Neural cell (in vitro differentiated cells): Measurements from ENCODE around the gene LTBP1. TPM values are rescaled to one million over a fixed set of nuclear protein-coding genes. Genes with fewer than 3 reads are reported as not detected.

ENCODE experiments used
- H2AFZ ChIP-seq: fragments of 200-600, 300-800 bp; sonication (generic), shearing (Covaris generic); 2 replicates; pipeline ENCODE4 v1.6.0; 2014; ENCODE audit warnings: low read depth, mild to moderate bottlenecking, antibody characterized with exemption, low read length, moderate library complexity
- H3F3A ChIP-seq: fragments of 200-600 bp; shearing (Covaris generic); 2 replicates; pipeline ENCODE4 v1.6.1; 2016; ENCODE audit warnings: mild to moderate bottlenecking, moderate library complexity, mixed read lengths, antibody characterized with exemption, low read length; ENCODE audit not compliant: insufficient read depth, poor library complexity, severe bottlenecking
- H3K27ac ChIP-seq: fragments of 200-600, 300-800 bp; sonication (generic), shearing (Covaris generic); 2 replicates; pipeline ENCODE4 v1.5.1; 2014; ENCODE audit warnings: mild to moderate bottlenecking, low read length, moderate library complexity
- H3K27me3 ChIP-seq: fragments of 300-800, 200-600 bp; sonication (generic), shearing (Covaris generic); 2 replicates; pipeline ENCODE4 v1.6.0; 2014; ENCODE audit warnings: mild to moderate bottlenecking, low read depth, low read length, moderate library complexity; ENCODE audit not compliant: insufficient read depth
- H3K36me3 ChIP-seq: fragments of 300-800, 200-600 bp; sonication (generic), shearing (Covaris generic); 2 replicates; pipeline ENCODE4 v1.5.1; 2014; ENCODE audit warnings: mild to moderate bottlenecking, antibody characterized with exemption, low read length, moderate library complexity; ENCODE audit not compliant: insufficient read depth
- H3K4me2 ChIP-seq: fragments of 300-800, 200-600 bp; sonication (generic), shearing (Covaris generic); 2 replicates; pipeline ENCODE4 v1.6.0; 2014; ENCODE audit warnings: mild to moderate bottlenecking, low read length
- H3K4me3 ChIP-seq: fragments of 300-800, 200-600 bp; sonication (generic), shearing (Covaris generic); 2 replicates; pipeline ENCODE4 v1.5.1; 2014; ENCODE audit warnings: mild to moderate bottlenecking, low read length, moderate library complexity
- H3K79me2 ChIP-seq: fragments of 200-600 bp; shearing (Covaris generic); replicated peaks from 2 replicates; pipeline ENCODE4 v1.6.0; 2014; ENCODE audit warnings: mild to moderate bottlenecking, low read length, moderate library complexity; ENCODE audit not compliant: insufficient read depth
- H3K9ac ChIP-seq: fragments of 300-800, 200-600 bp; sonication (generic), shearing (Covaris generic); 2 replicates; pipeline ENCODE4 v1.6.1; 2016; ENCODE audit warnings: mild to moderate bottlenecking, low read length, mixed read lengths
- H3K9me2 ChIP-seq: fragments of 200-600 bp; shearing (Covaris generic); 2 replicates; pipeline ENCODE4 v1.6.1; 2016; ENCODE audit warnings: mild to moderate bottlenecking, low read length, mixed read lengths; ENCODE audit not compliant: insufficient read depth
- H3K9me3 ChIP-seq: fragments of 200-600, 300-800 bp; sonication (generic), shearing (Covaris generic); 2 replicates; pipeline ENCODE4 v1.6.1; 2016; ENCODE audit warnings: mild to moderate bottlenecking, mixed run types, low read length, moderate library complexity, mixed read lengths
- H4K20me1 ChIP-seq: fragments of 200-600 bp; shearing (Covaris generic); 2 replicates; pipeline ENCODE4 v1.6.1; 2016; ENCODE audit warnings: mild to moderate bottlenecking, mixed run types; ENCODE audit not compliant: insufficient read depth
- CTCF ChIP-seq: fragments of 450-650 bp; IDR thresholded peaks from 2 replicates; pipeline ENCODE4 v1.5.1; 2014; ENCODE audit warnings: antibody characterized with exemption, mild to moderate bottlenecking, moderate library complexity; ENCODE audit not compliant: poor library complexity, severe bottlenecking
- EP300 ChIP-seq: fragments of 450-650 bp; conservative IDR thresholded peaks from 2 replicates; pipeline ENCODE4 v1.6.1; 2014; ENCODE audit warnings: antibody characterized with exemption, mild to moderate bottlenecking, moderate library complexity; ENCODE audit not compliant: poor library complexity, severe bottlenecking
- EZH2 ChIP-seq: fragments of 200-600, 300-800 bp; shearing (Covaris generic), sonication (generic); IDR thresholded peaks from 2 replicates; pipeline ENCODE4 v1.6.1; 2014; ENCODE audit warnings: antibody characterized with exemption, low read length, borderline replicate concordance, mild to moderate bottlenecking; ENCODE audit not compliant: insufficient read depth, poor library complexity, severe bottlenecking
- MXI1 ChIP-seq: fragments of 450-650 bp; conservative IDR thresholded peaks from 2 replicates; pipeline ENCODE4 v1.6.1; 2014; ENCODE audit warnings: antibody characterized with exemption, mild to moderate bottlenecking; ENCODE audit not compliant: poor library complexity, severe bottlenecking
- POLR2AphosphoS5 ChIP-seq: IDR thresholded peaks from 2 replicates; pipeline ENCODE4 v1.6.1; 2012
- RAD21 ChIP-seq: fragments of 450-650 bp; conservative IDR thresholded peaks from 2 replicates; pipeline ENCODE4 v1.6.1; 2014; ENCODE audit warnings: antibody characterized with exemption, mild to moderate bottlenecking, moderate library complexity
- REST ChIP-seq: IDR thresholded peaks from 2 replicates; pipeline ENCODE4 v1.6.1; 2012; ENCODE audit warnings: borderline replicate concordance
- SMC3 ChIP-seq: fragments of 450-650 bp; conservative IDR thresholded peaks from 2 replicates; pipeline ENCODE4 v1.6.1; 2014; ENCODE audit warnings: antibody characterized with exemption, mild to moderate bottlenecking, moderate library complexity; ENCODE audit not compliant: poor library complexity
- TAF1 ChIP-seq: IDR thresholded peaks from 2 replicates; pipeline ENCODE4 v1.6.1; 2012; ENCODE audit warnings: low read depth
- polyA plus RNA-seq: library from polyadenylated mRNA; depleted of rRNA; stranded (reverse); fragments of >200 nt; gene quantifications from 2 replicates; pipeline ENCODE4 v1.2.3, GENCODE V29; 2014

The LTBP1 gene
- polyA plus RNA-seq, 1 donor from 2014 or later, result 1.8 TPM

GRCh38 chr2:33022395-33022985 is 75.7 kb downstream of the LTBP1 start:
- H3K9me2 ChIP-seq, result no peaks in the 10 kb centered on the region
- H3K9ac ChIP-seq, result no peak overlapping the region
- TF ChIP-seq CTCF (no peak), TAF1 (no peak), SMC3 (no peak), EP300 (no peak), POLR2AphosphoS5 (no peak), MXI1 (no peak), EZH2 (no peak), RAD21 (no peak), REST (no peak)
- no peaks in the 10 kb centered on the region for H3F3A ChIP-seq
- no peak overlapping the region for H2AFZ ChIP-seq
- no peak overlapping the region for H3K27ac ChIP-seq
- no peaks in the 10 kb centered on the region for H3K9me3 ChIP-seq
- H3K27me3 ChIP-seq, result no peaks in the 10 kb centered on the region
- no peak overlapping the region for H3K4me3 ChIP-seq
- no peaks in the 10 kb centered on the region for H3K36me3 ChIP-seq
- no peaks in the 10 kb centered on the region for H4K20me1 ChIP-seq
- H3K79me2 ChIP-seq, result no peaks in the 10 kb centered on the region
- H3K4me2 ChIP-seq, result no peak overlapping the region

- H2AFZ ChIP-seq, result no peak overlapping the region
- no peaks in the 10 kb centered on the region for H3K9me3 ChIP-seq
- H3K4me2 ChIP-seq, result no peak overlapping the region
- no peaks in the 10 kb centered on the region for H3K9me2 ChIP-seq
- no peaks in the 10 kb centered on the region for H3F3A ChIP-seq
- no peaks in the 10 kb centered on the region for H3K36me3 ChIP-seq
- H3K79me2 ChIP-seq, result no peaks in the 10 kb centered on the region
- no peak overlapping the region for H3K9ac ChIP-seq
- TF ChIP-seq MXI1, result no peak
- no peak for TF ChIP-seq REST
- TF ChIP-seq RAD21, result no peak
- no peak for TF ChIP-seq CTCF
- TF ChIP-seq TAF1, result no peak
- TF ChIP-seq EP300, result no peak
- TF ChIP-seq EZH2, result no peak
- H3K27me3 ChIP-seq, result no peaks in the 10 kb centered on the region
- H3K27ac ChIP-seq, result no peak overlapping the region
- no peak overlapping the region for H3K4me3 ChIP-seq
- no peaks in the 10 kb centered on the region for H4K20me1 ChIP-seq
These were observed 76.4 kb downstream of the LTBP1 start for GRCh38 chr2:33022989-33023727.
